ENCODE results near the gene ST3GAL5.
A peak's percentile ranks its signal among the peaks of the same experiment; 100 is the strongest.

Gene ST3GAL5

GRCh38 chr2:85917887-85918795, 29.4 kb upstream of the ST3GAL5 start:
- no peak for DNase-seq

GRCh38 chr2:85915606-85916303, 27.0 kb upstream of the ST3GAL5 start:
- no peak for DNase-seq

DNA sequence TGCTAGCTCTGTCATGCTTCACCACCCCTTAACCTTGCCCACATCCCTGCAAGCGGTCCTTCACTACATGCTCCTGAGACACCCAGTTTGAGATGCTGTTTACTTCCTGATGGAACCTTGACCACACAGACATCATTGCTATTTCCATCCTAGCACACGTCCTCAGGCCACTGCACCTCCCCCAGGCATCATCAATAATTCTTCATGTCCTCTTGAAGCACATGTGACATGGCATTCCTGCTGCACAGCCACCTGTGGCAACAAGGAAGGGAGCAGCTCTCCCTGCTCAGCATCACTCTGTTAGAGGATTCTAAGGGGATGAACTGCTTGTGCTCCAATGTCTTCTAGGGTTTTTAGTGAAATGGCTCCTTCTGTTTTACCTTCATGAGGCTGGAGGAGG, 26.1 kb upstream of the ST3GAL5 start:
- no peak for DNase-seq

DNA sequence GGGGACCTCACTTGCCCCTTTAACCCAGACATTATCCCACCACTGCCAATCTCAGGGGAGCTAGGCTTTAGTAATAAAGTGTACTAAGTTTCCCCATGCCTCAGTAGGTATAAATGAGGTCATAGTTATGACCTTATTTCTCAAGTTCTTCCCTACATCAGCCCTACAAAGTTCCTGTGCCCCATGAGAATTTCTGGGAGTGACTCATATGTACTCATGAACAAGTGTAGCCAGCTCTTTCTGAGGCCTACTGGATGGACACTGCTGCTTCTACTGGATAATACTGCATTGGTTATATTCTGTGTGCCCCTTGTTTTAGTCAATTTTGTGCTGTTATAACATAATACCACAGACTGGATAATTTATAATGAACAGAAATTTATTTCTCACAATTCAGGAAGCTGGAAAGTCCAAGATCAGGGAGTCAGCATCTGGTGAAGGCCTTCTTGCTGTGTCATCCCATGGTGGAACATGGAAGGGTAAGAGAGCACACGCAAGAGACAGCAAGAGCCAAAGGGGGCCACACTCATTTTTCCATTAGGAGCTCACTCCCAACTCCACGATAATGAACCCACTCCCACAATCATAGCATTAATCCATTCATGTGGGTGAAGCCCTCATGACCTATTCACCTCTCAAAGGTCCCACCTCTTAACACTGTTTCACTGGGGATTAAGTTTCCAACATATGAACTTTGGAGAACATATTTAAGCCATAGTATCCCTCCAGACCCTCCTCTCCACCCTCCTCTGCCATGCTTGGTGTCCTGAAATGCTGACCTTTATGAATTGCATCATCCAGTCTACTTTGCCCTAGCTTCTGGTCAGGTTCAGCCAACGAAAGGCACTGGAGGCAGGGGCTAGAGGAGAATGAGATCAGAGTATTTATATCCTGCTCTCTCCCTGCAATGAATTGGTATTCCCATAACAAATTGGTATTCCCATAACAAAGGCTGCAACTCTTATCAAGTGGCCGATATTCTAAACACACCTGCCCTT, 25.4 kb upstream of the ST3GAL5 start:
- no peak for DNase-seq

DNA sequence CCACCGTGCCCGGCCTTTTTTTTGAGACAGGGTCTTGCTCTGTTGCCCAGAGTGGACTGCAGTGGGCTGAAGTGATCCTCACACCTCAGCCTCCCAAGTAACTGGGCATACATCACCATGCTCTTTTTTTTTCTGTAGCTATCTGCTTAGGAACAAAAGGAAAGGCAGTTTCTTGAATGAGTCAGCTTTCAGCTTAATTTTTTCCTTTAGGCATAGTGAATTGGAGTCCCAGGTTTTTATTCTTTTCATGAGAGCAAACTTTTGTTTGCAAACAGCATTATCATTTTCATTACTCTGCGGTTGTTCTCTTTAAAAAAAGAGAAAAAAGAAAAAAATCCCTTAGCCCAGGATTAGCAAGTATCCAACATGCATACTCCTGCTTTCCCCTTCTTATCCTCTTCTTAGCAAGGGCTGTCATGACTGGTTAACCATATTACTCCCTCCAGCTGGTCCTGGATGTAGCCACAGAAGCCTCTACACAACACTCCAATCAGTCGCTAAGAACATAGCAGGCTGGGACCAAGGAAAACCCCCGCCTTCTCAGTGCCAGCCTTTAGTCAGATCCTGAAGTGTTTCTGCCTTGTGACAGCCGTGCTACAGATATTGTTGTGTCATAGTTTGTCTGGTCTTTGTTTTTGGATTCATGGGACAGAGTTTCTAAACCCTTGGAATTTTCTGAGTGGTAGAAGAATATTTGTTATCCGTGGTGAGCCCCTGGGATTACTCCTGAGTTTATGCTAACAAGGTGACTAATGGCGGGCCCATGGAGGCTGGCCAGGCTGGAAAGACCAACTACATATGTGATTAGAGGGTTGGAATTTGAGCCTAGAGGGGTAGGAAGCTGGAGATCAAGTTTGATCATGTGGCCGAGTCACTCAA, 23.3 kb upstream of the ST3GAL5 start:
- DNase-seq = no peak

DNA sequence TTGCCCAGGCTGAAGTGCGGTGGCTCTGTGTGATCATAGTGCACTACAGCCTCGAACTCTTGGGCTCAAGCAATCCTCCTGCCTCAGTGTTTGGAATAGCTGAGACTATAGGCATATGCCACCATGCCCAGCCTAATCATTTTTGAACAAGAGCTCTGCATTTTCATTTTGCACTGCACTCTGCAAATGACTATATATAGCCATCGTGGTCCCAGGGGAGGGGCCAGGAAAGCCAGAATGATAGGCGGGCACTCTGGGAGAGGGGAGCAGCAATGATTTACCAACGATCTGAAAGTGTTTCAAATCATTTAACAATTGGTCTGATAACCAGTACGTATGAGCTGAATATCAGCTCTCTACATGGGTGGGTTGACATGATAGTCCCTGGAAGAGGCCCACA, 22.3 kb upstream of the ST3GAL5 start:
- DNase-seq = no peak

DNA sequence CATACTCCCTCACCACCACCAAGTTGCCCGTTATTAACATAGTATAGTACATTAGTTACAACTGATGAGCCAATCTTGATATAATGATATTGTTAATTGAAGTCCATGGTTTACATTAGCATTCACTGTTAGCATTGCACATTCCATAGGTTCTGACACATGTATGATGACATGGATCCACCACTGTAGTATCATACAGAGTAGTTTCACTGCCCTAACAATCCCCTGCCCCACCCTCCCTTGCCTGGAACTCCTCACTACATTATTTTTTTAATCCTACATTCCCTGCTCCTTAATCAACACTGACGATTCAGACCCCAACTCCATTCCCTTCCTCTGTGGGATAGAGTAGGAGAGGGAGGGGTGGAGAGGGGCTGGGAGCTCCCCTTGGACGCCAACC, 20.2 kb upstream of the ST3GAL5 start:
- no peak for DNase-seq

GRCh38 chr2:85908506-85908905, 19.7 kb upstream of the ST3GAL5 start:
- no peak for DNase-seq

DNA sequence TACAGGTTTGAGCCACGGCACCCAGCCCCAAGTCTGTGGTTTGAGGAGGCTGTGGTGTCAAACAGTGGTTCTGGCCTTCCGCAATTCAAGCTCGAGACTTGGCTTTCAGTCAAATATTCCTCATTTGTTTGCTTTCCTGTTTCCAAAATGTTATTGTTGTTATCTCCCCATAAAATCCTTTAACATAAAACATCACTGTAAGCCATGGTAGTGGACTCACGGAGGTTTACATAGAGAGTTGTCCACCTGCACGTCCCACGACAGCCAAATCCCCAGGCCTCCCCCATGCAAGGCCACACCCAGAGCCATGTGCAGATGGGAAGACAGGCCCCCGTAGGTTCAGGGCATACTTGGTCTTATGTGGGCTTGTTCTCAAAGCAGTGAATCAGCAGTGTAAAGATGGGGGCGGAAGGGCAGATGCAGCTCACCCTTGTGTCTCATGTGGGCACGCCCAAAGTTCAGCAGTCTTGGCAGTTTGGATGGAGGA, 18.9 kb upstream of the ST3GAL5 start:
- DNase-seq = no peak

DNA sequence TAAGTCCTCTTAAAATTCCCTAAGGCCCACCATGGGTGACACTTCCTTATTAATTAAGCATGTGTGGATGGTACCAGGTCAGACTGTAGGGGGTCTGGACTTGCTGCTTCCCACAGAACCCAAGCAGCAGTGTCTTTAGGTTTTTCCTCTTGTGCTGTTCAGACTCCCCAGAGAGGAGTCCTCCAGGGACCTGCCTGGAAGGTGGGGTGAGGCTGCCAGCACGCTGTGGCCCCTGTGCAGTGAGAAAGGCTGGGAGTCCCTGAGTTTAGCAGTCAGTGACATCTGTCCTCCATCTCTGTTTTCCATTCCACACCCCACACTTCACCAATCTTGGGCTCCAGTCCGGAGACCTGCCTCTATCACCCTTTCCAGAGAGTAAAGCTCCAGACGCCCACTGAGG, 18.0 kb upstream of the ST3GAL5 start:
- DNase-seq = no peak

- DNase-seq = no peak
These were observed 17.1 kb upstream of the ST3GAL5 start for GRCh38 chr2:85905891-85906290.

- no peak for DNase-seq
These were observed 16.4 kb upstream of the ST3GAL5 start for GRCh38 chr2:85905187-85905666.

- no peak for DNase-seq
These were observed 15.1 kb upstream of the ST3GAL5 start for GRCh38 chr2:85903849-85904248.

- DNase-seq = no peak
These were observed 13.7 kb upstream of the ST3GAL5 start for GRCh38 chr2:85902496-85902895.

GRCh38 chr2:85901155-85901554, 12.4 kb upstream of the ST3GAL5 start:
- no peak for DNase-seq

GRCh38 chr2:85900366-85900765, 11.6 kb upstream of the ST3GAL5 start:
- DNase-seq = no peak

GRCh38 chr2:85899849-85900248, 11.1 kb upstream of the ST3GAL5 start:
- no peak for DNase-seq

DNA sequence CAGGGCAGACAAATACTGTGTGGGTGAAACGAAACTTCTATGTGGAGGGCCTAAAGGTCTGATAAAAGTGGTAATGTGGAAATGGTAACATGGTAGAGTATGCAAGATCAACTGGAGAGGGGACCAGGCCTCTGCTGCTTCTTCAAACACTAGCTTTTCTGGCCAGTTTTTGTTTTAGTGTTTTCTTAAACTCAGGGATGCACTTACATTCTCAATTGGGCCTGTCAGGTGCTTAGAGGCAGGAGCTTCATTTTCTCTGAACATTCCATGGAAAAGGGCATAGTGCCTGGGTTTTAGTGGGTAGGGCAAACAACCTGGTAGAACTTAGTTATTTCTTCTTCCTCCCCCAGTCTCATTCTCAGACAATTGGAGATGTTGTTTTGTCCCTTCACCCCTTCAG, 10.5 kb upstream of the ST3GAL5 start:
- no peak for DNase-seq

GRCh38 chr2:85898881-85899280, 10.1 kb upstream of the ST3GAL5 start:
- DNase-seq = no peak

DNA sequence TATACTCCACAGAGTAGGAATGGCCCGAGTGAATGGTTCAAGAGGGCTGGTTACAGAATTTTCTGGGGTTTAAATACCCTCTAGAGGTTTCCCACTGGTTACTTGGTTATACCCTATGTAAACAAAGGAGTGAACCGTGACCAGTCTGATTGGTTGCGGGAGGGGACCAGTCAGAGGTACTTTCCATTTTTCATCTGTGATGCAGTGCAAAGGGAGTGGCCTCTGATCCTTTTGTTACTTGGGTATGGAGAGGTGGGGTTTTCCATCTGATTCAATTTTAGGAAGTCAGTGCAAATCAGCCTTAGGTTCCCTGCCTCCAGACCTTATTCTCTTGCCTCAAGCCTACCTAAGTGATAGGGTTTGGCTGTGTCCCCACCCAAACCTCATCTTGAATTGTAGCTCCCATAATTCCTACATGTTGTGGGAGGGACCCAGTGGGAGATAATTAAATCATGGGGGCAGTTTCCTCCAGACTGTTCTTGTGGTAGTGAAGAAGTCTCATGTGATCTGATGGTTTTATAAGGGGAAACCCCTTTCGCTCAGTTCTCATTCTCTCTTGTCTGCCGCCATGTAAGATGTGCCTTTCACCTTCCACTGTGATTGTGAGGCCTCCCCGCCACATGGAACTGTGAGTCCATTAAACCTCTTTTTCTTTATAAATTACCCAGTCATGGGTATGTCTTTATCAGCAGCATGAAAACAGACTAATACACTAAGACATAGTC, 5.9 kb upstream of the ST3GAL5 start:
- peak in 1 of 2 donors; percentile 22 for DNase-seq

Data from CD4-positive, alpha-beta T cell treated with Interleukin-4 for 1 hour (primary cell).